HG03159 (cell line): ENCODE results near the gene PIK3C2B.
"Not testable (repeated sequence)": the region's sequence is repeated elsewhere in the genome, so short reads cannot be mapped to it uniquely, and the experiment has no call there.

Experiments used
- ATAC-seq: cut with Tn5 transposase; IDR thresholded peaks from one replicate; pipeline ENCODE4 v1.9.1; 2021; ENCODE audit warnings: mild to moderate bottlenecking, moderate library complexity; ENCODE audit not compliant: unreplicated experiment

PIK3C2B gene

GRCh38 chr1:204506969-204507316 is 12.3 kb upstream of the PIK3C2B start:
- peak; percentile 51 for ATAC-seq

GRCh38 chr1:204506201-204506968 is 11.8 kb upstream of the PIK3C2B start:
- ATAC-seq: peak; percentile 64

DNA sequence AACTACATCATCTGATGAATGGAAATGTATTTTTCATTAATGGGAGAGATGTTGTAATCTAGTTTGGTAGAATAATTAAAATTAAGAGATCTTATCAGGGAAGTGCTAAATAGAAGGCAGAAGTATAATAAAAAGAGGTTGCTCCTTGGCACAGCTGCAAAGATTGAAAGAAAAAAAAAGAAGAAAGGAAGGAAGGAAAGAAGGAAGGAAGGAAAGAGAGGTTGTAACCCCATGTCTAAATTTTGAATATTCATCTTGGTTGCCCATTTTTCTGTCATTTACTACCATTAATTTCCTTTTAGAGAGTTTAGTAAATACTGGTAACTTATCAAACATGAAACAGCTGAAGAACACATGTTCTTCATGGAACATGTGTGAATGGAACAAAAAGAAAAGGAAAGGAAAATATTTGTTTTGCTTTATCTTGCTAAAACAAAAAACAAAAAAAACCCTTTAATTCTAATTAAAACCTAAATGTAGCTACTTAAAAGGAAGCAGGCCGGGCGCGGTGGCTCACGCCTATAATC is 11.1 kb upstream of the PIK3C2B start:
- no peak for ATAC-seq

GRCh38 chr1:204503913-204504519 is 9.4 kb upstream of the PIK3C2B start:
- ATAC-seq: no peak

GRCh38 chr1:204503122-204503912 is 8.7 kb upstream of the PIK3C2B start:
- ATAC-seq: no peak

DNA sequence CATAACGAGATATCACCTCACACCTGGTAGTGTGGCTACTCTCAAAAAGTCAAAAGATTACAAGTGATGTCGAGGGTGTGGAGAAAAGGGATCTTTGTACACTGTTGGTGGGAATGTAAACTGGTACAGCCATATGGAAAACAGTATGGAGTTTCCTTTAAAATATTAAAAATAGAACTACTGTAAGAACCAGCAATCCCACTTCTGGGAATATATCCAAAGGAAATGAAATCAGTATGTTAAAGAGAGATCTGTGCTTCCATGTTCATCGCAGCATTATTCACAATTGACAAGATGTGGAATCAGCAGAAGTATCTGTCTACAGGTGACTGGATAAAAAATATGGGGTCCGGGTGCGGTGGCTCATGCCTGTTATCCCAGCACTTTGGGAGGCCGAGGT is 7.6 kb upstream of the PIK3C2B start:
- no peak for ATAC-seq

GRCh38 chr1:204499511-204500468 is 5.2 kb upstream of the PIK3C2B start:
- no peak for ATAC-seq

GRCh38 chr1:204498981-204499380 is 4.4 kb upstream of the PIK3C2B start:
- no peak for ATAC-seq

- ATAC-seq: no peak
These were observed 1.2 kb upstream of the PIK3C2B start for GRCh38 chr1:204495777-204496176.

- peak; percentile 31 for ATAC-seq
These were observed 611 bp upstream of the PIK3C2B start for GRCh38 chr1:204495078-204495753.

GRCh38 chr1:204493984-204494280 is 673 bp downstream of the PIK3C2B start:
- peak; percentile 35 for ATAC-seq

DNA sequence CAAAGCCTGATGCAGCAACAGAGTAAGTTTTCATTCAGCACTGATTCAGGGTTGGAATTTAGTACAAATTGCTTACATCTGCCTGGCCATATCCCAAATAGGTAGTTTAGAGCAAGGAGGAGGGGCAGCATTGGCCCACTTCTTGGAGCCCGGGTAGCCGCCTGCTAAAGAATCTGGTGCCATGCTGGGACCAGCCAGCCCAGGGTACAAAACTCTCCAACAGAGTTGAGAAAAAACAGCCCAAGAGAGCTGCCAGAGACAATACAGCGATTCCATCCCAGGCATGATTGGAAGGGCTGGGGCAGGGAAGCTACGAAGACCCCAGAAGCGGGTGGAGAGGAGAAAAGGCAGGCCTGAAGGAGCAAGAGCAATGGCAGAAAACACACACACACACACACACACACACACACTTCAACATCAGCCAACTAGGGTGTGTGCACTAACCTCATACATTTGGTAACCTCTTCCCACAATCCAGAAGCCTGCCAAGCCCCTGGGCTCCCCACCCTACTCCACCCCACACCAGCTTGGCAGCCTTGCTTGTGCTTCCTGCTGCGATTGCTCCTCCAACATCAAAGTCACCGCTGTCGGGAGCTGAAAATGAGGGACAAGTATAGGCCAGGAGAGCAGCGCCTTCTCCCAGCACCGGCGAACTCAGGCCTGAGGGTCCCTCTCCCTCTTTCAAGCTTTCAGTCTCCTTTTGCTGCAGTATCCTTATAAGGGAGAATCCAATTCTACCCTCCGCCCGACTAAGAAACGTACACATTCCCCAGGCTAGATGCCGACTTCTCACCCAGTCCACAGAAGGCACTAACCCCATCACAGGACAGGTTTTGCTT is 1.2 kb downstream of the PIK3C2B start:
- no peak for ATAC-seq

DNA sequence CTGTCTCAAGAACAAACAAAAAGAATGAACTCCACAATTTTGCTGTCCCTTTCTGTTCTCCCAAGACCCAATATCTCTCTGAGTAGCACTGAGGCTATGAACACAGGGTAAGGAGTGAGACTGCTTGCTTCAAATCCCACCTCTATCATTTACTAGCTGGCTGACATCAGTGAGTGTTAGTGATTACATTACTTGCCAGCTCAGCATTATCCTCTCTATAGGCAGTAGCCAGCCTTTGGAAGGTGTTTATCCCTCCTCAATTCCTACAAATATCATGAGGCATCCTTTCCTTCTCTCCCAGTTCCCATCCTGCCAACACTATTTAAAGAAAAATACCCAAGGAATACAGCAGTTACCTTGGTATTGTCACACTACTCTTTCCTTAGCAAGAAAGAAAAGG is 3.0 kb downstream of the PIK3C2B start:
- no peak for ATAC-seq

DNA sequence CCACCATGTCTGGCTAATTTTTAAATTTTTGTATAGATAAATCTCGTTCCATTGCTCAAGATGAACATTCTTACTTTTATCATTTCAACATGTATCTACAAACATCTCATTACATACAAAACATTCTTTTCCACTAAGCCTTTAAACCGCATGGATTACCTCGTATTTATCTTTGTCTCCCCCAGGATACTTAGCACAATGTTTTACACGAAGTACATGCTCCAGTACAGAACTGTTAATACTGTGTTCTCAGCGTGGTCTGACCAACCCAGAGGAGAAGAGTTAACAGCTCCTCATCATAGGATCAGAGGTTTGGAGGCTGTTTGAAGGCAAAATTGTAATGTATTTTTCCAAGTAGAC is 7.4 kb downstream of the PIK3C2B start:
- ATAC-seq: no peak

DNA sequence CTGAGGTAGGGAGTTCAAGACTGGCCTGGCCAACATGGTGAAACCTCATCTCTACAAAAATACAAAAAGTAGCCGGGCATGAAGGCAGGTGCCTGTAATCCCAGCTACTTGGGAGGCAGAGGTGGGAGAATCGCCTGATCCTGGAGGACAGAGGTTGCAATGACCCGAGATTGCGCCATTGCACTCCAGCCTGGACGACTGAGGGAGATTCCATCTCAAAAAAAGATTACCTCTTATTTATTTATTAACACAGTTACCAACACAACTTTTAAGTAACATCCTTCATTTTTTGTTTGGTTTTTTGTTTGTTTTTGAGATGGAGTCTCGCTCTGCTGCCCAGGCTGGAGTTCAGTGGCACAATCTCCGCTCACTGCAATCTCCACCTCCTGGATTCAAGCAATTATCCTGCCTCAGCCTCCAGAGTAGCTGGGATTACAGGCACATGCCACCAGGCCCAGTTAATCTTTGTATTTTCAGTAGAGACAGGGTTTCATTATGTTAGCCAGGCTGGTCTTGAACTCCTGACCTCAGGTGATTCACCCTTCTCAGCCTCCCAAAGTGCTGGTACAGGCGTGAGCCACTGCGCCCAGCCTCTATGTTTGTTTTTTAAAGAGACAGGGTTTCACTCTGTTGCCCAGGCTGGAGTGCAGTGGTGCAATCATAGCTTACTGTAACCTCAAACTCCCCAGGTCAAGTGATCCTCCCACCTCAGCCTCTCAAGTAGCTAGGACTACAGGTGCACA is 7.9 kb downstream of the PIK3C2B start:
- not testable (repeated sequence) for ATAC-seq

GRCh38 chr1:204483791-204484190 is 10.8 kb downstream of the PIK3C2B start:
- no peak for ATAC-seq

DNA sequence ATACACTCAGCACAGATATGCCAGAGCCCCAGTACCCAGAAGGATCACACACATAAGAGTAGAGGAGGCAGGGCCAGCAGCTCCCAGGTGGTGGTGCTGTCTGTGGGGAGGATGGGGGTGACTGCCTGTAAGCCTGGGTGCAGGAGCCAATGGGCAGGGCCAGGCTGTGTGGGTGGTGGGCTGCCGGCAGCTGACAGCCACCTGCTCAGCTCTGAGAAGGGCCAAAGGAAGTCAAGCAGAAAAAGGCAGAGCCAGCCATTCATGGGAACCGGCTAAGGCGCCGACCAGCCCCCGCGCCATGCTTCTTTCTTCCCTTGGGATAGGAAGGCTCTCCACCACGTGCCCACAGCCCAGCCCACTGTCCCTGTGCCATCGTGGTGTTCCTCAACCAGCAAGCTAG is 14.1 kb downstream of the PIK3C2B start:
- ATAC-seq: peak; percentile 70

DNA sequence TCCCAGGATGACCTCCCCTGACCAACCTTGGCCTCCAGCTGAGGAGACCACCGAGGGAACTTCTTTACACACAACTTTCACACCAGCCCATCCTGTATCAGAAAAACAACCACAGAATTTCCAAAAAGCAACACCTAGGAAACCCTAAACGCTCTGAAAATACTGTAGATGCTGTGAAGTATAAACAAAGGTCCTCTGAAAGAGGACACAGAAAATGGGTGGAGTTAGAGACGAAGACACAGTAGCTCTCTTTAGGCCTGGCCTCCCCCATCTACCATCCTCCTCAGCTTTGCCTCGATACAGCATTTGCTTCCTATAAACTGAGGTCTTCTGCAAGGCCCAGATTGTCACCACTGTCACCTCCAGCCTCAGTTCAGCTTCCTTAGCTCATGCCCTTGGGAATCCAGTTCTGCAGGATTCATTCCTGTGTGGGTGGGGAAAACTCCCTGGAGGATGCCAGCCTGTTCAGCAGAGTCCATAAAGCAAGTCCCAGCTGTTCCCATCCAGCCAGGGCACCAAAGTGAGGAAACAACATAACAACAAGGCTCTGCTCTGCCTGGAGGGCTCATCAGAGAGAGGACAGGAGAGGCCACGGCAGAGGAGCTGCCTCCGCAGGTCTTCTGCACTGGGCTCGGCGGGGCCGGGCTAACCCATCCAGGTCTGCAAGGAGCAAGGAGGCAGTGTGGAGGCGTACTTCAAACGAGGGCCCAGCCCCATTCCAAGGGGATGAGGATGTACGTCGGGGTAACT is 15.0 kb downstream of the PIK3C2B start:
- ATAC-seq: no peak
